Posterior vena cava (tissue), 2 donors: Measurements from ENCODE around the gene CNOT2. TPM values are rescaled to one million over a fixed set of nuclear protein-coding genes. Genes with fewer than 3 reads are reported as not detected.

Experiments
- DNase-seq: peaks from one replicate; pipeline ENCODE4 v3.0.0-alpha.2; 2020; ENCODE audit warnings: low spot score
- intact Hi-C, 2 donors: fragments of 100-400 bp; cut with DNase I; formaldehyde crosslinking; loops; one replicate each; pipeline versions ENCODE4 v1.14.1 to v1.14.2; 2022 to 2023
- long read RNA-seq, 2 donors: library from polyadenylated mRNA; unstranded; transcript quantifications; one replicate each; pipeline ENCODE4 v2.0.0, GENCODE V29; 2020 to 2021
- total RNA-seq, 2 donors: library from RNA; stranded (reverse); fragmentation: NEBNext Ultra II Directional; extraction: Animal tissue kit (Norgen Biotek cat#: 25700); gene quantifications; one replicate each; pipeline ENCODE4 v1.2.1, GENCODE V29; 2021
- donor health status: DM: yes; HTN: yes; CAD: no.
- donor health status: DM: yes; HTN: yes; CAD: no.

Gene CNOT2, protein sequence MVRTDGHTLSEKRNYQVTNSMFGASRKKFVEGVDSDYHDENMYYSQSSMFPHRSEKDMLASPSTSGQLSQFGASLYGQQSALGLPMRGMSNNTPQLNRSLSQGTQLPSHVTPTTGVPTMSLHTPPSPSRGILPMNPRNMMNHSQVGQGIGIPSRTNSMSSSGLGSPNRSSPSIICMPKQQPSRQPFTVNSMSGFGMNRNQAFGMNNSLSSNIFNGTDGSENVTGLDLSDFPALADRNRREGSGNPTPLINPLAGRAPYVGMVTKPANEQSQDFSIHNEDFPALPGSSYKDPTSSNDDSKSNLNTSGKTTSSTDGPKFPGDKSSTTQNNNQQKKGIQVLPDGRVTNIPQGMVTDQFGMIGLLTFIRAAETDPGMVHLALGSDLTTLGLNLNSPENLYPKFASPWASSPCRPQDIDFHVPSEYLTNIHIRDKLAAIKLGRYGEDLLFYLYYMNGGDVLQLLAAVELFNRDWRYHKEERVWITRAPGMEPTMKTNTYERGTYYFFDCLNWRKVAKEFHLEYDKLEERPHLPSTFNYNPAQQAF
- total RNA-seq: 10 to 100 TPM; 52.4 to 62.9 TPM
- long read RNA-seq, donor 1, transcript CNOT2-201 (16 exons, 3,282 nt): major isoform, 20 of 32 reads
- long read RNA-seq, donor 1, partial matches to known transcripts: 3 of 32 reads
- long read RNA-seq, donor 1, other reads (novel, unspliced or antisense): 7 of 32 reads
- long read RNA-seq, donor 2, transcript CNOT2-201 (16 exons, 3,282 nt): major isoform, 104 of 175 reads
- long read RNA-seq, donor 2, partial matches to known transcripts: 14 of 175 reads
- long read RNA-seq, donor 2, other reads (novel, unspliced or antisense): 56 of 175 reads

- intact Hi-C loops: no loop called here
- peak; percentile 98 for DNase-seq
Measured at GRCh38 chr12:70242695-70243509, at the start of gene CNOT2. Gene CNOT2 (plus strand): TSS chr12:70243433. CDS start chr12:70278227, 34,794 bp downstream.

GRCh38 chr12:70194076-70194475, 49.2 kb upstream of the CNOT2 start:
- DNase-seq: no peak
- intact Hi-C loops: no loop called here

- DNase-seq: no peak
- intact Hi-C loops: no loop called here
Measured at GRCh38 chr12:70196811-70197281, 46.4 kb upstream of the CNOT2 start.

- no peak for DNase-seq
- intact Hi-C loops: no loop called here
Measured at GRCh38 chr12:70197345-70197744, 45.9 kb upstream of the CNOT2 start.

- intact Hi-C loops: no loop called here
- DNase-seq: no peak
Measured at GRCh38 chr12:70213707-70214106, 29.5 kb upstream of the CNOT2 start.

DNA sequence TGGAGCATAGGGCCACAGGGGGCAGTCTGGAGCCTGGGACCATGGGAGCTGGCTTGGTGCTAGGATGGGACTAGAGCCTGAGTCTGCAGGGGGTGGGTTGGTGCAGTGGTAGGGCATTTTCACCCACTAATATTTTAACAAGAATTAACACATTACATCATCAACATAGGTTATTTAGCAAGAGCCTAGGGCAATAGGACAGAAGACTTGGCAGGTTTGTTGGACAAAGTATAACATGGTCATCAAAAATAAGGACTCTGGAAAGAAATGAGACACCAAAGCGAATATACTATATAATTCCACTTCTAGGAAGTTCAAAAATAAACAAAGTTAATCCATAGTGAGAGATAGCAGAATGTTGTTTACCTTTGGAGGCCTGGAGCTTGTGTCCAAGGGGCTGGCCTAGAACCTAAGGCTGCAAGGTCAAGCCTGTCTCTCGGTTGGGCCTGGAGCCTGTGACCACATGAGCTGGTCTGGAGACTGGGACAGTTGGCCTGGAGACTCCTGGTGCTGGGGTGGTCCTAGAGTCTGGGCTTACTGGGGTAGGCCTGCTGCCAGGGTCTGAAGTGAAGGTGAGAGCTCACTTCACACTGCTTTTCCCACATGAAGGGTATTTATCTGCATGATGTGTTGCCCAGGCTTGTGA, 28.1 kb upstream of the CNOT2 start:
- intact Hi-C loops: no loop called here
- no peak for DNase-seq

GRCh38 chr12:70217416-70217815, 25.8 kb upstream of the CNOT2 start:
- no peak for DNase-seq
- intact Hi-C loops: no loop called here

- intact Hi-C loops: no loop called here
- no peak for DNase-seq
Measured at GRCh38 chr12:70221626-70222025, 21.6 kb upstream of the CNOT2 start.

DNA sequence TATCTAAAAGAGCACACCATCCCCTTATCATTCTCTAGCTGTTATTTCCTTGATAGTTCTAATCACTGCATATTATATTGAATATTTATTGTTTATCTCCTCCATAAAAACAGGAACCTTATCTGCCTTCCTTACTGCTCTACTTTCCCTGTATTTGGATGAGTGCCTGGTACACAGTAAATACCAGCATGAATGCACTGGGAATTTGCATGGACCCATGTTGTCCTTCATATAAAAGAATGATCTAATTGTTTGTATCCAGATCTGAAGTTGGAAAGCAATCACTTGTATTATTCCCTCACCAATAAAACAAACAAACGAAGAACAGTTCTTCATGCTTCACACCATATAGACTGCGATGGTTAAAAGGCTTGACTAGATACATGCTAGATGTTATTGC, 15.3 kb upstream of the CNOT2 start:
- no peak for DNase-seq
- intact Hi-C loops: no loop called here

- intact Hi-C loops: no loop called here
- DNase-seq: no peak
Measured at GRCh38 chr12:70230934-70231606, 12.2 kb upstream of the CNOT2 start.

- DNase-seq: no peak
- intact Hi-C loops: no loop called here
Measured at GRCh38 chr12:70236990-70237389, 6.2 kb upstream of the CNOT2 start.

- intact Hi-C loops: no loop called here
- no peak for DNase-seq
Measured at GRCh38 chr12:70240673-70241072, 2.6 kb upstream of the CNOT2 start.

- DNase-seq: no peak
- intact Hi-C loops: no loop called here
Measured at GRCh38 chr12:70241845-70242244, 1.4 kb upstream of the CNOT2 start.

- intact Hi-C loops: no loop called here
- peak; percentile 89 for DNase-seq
Measured at GRCh38 chr12:70243510-70244371, 508 bp downstream of the CNOT2 start.

DNA sequence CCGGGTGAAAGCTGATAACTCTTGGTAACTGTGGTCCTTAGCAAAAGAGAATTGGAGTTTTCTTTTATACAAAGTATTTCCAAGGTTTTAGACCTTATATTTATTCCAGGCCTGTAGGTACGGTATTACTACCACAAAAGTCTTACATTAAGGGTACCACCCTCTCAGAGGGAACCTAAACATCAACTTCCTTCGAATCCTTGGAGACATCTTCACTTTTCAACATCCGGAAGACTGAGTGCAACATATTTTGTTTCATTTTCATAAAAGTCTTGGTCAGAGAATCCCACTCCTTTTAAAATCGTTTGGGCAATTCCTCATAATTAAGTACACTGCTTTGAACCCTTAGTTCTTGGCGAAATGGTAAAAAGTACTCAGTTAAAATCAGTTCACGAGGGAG, 1.2 kb downstream of the CNOT2 start:
- no peak for DNase-seq
- intact Hi-C loops: no loop called here

DNA sequence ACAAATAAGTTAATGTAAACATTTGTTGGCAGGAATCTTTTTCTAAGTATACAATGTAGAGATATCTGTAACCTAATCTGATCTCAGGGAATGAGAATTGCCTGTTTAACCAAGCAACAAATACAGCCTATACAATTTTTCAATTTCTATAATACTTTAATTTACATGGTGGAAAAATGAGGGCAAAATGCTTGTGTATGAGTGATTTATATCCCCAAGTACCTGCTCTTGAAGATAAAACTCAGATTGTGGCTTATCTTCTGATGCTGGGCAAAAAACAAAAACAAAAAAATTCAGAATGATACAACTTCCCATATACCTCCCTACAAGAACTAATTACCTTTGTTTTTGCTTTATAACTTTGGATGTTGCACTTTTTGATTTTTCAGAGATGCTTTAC, 2.2 kb downstream of the CNOT2 start:
- intact Hi-C loops: no loop called here

DNA sequence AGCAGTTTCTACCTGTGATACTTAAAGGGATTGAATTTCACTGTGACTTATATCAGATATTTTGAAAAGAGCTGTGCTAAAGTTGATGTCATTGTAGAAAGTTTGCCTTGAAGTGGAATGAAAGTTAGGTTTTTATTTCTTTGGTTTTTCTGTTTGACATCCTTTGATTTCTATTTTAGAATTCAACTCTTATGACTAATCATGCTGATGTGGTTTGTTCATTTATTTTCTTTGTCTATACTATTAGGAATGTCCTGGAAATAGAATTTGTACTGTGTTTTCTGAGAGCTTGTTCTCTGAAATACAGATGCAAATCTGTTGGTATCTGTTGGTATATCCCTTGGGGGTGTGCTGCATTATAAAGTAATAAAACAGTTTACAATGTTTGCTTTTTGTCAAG, 3.3 kb downstream of the CNOT2 start:
- no peak for DNase-seq
- intact Hi-C loops: no loop called here

More for the DNA sequence above, 2.2 kb downstream of the CNOT2 start:
- no peak for DNase-seq
